Left cardiac atrium (tissue), 4 donors: Measurements from ENCODE around the gene RBM20. TPM values are rescaled to one million over a fixed set of nuclear protein-coding genes. Genes with fewer than 3 reads are reported as not detected.
"Not testable (repeated sequence)": the region's sequence is repeated elsewhere in the genome, so short reads cannot be mapped to it uniquely, and the experiment has no call there.

Experiments
- ATAC-seq, 2 donors: fragments of 200-7000 bp; cut with Tn5 transposase; one replicate each; pipeline ENCODE4 v1.9.1; 2020; ENCODE audit warnings: mild to moderate bottlenecking in 2 of 2, moderate library complexity in 2 of 2
- DNase-seq: peaks from one replicate; pipeline ENCODE4 v3.0.0-alpha.2; 2020
- intact Hi-C, 2 donors: fragments of 100-400 bp; cut with DNase I; formaldehyde crosslinking; loops; one replicate each; pipeline versions ENCODE4 v1.14.1 to v1.15.1; 2022 to 2023
- total RNA-seq, 2 donors: library from RNA; stranded (reverse); fragmentation: NEBNext Ultra II Directional; extraction: Animal tissue kit (Norgen Biotek cat#: 25700); gene quantifications; one replicate each; pipeline ENCODE4 v1.2.1, GENCODE V29; 2021
- donor health status: DM: no; HTN: yes; CAD: no.
- donor health status: DM: no; HTN: yes; CAD: no; lungs with severe emphysema.
- donor health status: DM: yes; HTN: yes; CAD: no.
- donor health status: Dilated cardiomyopathy.

The RBM20 gene
- total RNA-seq, 2 donors from 2014 or later: 37.2 to 44.1 TPM

DNA sequence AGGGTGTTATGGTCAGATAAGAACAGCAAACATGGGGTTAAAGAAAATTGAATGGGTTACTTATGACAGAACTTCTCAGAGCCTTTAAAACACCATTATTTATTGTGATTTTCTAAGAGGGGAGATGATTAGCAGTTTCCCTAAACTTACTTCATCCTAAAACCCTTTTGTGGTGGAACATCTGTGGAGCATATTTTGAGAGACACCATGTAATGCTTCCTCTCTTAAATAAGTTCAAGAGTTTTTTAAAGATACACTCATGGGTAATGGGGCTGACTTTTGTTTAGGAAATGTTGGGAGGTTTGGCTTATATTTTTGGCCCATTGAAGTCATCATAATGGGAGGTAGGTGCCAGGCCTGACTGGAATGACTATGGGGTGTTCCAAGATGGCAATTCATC lies 219.2 kb downstream of the RBM20 start:
- ATAC-seq (no peak), DNase-seq (no peak)
- intact Hi-C loops: no loop called here

DNA sequence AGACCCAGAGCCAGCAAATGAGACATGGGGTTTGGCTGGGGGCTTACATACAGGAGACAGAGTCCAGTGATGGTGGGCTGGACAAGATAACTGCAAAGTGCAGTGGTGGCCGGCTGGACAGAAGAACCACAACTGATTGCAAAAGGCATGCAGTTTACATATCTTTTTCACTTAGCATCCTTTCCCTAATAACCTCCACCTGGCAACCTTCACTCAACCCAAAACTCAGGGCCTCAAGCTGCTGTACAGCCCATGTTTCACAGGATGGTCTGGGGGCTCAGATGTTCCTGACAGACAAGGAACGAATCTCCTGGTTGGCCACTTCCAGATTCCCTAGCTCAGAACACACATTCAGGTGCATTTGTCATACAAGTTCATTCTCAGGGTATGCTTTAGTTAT lies 219.8 kb downstream of the RBM20 start:
- intact Hi-C loops: no loop called here
- no peak for DNase-seq
- ATAC-seq: no peak

DNA sequence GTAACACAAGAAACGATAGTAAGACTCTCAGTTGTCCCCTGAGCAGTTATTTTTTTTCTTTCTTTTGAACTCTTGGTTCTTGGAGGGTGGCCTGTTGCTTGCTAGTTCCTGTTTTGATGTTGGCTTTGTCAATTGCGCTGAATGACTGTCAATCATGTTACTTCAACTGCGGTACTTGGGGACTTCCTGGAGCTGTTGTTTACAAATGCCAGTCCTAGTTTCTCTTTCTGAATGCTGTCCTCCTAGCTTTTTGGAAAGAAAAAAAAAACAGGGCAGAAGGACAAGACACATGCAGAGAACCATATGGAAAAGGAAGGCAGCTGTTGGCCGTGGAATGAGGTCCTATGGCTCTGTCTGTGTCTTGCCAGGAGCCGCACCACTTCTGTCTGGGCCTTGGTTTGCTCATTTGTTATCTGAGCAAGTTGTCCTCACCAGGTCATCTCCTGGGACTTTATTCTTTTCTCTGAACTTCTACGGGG lies 220.6 kb downstream of the RBM20 start:
- DNase-seq (no peak), ATAC-seq (peak; percentile 31 to 46)
- intact Hi-C loops: no loop called here

DNA sequence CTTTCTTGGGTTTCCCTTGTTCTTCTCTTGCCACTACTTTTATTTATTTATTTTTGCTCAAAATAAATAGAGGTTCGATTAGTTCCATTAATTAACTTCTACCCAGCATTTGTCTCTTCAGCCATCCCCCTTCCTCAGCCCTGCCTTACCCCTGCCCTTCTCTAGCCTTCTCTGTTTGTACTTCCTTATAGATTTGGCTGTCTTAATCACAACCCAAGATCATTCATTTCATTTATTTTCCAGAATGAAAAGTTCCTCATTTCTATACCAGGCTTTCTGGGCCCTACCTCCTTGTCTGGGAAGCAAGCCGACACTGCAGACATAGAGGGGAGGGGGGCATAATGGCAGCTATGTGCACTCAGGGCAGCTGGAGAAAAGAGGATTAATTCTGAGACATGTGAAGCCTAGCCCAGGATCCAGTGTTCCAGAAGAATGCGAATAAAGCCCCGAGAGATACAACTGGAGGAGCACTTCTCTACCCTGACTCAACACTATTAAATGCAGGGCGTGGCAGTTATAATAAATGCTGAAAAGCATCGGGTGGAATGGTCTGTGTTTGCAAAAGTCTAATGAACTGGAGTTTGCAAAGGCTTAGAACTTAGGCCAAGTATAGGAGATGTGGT lies 221.2 kb downstream of the RBM20 start:
- intact Hi-C loops: no loop called here
- DNase-seq (no peak), ATAC-seq (peak; percentile 6 to 77)

DNA sequence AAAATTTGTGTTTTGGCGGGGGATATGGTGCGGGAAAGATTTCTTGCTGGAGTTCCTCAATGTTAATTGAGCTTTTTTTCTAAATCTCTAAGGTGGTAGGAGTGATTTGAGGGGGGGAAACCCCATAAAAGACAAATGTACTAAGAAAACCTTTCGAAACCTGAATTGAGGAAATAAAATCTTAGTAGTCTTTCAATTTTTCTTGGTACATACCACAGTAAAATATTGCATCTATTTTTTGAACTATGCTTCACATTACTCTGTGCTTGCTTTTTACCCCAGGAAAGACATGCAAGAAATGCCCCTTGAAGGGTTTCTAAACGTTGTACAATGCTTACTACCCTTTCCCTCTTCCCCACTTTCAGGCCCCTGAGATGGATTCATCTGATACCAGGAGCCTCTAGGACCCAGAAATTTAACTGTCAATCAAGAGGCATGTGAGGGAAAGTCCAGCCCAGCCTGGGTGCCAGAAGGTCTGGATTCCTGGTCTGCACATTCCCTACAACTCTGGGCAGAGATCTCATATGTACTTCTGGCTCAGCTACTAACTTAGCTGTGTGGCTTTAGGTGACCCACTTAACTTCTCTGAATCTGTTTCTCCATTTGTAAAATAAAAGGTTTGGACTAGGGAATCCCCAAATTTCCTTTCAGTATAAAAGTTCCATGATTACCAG lies 221.8 kb downstream of the RBM20 start:
- intact Hi-C loops: no loop called here
- DNase-seq: no peak
- ATAC-seq: no peak

DNA sequence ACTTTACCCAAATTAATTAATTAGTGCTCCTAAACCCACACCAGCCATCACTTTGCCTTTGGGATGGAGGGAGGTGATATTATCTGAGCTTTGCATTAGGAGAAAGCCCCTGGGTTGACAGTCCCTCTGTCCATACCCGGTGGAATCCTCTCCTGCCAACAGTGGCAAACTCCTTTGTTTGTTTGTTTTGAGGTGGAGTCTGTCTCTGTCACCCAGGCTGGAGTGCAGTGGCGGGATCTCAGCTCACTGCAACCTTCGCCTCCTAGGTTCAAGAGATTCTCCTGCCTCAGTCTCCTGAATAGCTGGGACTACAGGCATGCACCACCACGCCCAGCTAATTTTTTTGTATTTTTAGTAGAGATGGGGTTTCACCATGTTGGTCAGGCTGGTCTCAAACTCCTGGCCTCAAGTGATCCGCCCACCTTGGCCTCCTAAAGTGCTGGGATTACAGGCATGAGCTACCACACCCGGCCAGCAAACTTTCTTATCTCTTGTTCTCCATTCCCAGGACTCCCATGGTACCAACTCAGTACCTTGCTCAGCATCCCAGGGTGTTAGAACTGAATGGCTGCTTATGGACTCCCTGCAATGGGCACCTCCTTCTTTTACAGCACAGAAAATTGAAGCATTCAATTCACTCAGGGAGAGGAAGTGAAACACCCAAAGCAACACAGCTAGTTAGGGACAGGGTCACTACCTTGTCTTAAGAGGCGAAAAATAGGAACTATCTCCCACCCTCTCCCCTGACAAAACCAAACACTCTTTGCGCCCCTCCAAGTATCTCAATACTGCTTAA lies 223.1 kb downstream of the RBM20 start:
- DNase-seq, intact Hi-C loops, ATAC-seq: not testable (repeated sequence)

DNA sequence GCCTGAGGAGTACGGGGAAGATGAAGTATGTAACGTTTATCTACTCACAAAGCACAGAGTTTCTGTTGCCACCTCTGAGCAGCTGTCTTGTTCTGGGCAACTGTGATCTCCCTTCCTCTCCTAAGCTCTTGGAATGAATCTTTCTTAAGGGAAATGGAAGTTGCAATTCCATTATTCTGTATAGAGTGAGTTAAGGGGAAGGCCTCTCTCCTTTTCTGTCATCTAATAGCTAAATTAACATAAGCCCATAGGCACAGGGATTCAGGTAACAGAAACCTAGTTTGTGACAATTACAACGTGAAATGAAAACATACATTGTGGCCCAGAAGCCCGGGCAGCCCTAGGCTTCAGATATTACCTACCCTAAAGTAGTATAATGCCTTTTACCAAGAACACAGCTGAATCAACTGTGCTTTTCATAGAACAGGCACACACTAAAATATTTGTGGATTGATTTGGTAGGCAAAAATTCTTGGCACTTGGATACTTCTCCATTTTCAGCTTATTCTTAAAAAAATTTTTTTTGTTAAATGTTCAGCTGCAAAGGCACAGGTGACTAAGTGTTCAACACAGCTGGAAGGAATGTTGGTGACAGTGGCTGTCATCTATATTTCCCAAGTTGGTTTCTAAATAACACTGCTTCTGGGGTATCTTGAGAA lies 223.8 kb downstream of the RBM20 start:
- no peak for ATAC-seq
- intact Hi-C loops: no loop called here
- DNase-seq: no peak

DNA sequence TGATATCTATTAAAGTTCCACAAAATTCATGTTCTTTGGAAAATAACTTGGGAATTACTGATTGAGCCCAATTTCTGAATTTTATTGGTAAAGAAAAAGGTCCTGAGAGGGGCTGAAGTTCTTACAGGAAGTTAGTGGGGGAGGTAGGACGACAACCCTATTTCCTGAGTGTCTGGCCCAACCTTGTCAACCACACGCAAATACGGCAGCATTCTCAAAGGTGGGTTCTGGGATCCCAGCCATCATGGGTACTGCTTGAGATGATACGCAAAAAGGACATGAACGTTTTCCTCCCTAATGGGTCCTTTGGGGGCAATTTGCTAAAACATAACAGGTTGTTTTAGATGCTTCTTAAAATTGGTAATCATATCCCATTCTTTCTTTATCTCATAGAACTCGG lies 224.8 kb downstream of the RBM20 start:
- DNase-seq (no peak), ATAC-seq (no peak)
- intact Hi-C loops: no loop called here

DNA sequence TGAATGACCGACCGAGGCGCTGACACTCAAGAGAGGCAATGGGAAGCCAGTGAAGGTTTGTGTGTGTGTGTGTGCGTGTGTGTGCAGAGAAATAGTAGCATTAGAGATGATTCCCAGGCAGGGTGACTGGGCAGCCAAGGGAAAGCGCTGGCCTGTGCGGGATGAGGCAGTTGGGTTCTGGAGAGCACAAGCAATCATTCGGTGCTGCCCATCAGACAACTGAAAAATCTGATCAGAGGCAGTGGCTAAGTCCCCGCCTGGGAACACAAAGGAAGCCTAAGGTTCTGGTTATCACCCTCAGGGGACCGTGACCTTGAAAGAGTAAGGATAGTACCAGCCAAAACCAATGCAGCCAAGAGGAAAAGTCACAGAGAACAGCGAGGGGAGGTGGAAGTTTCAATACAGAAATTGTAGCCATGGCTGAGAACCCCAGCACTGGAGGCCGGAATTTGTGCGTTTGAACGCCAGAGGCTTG lies 226.7 kb downstream of the RBM20 start:
- intact Hi-C loops: loop anchor here (5.0 to 10.0 kb wide), 2 partner anchors 49 to 56 kb away; no protein-coding TSS in a partner anchor
- ATAC-seq: no peak
- peak; percentile 31 for DNase-seq

DNA sequence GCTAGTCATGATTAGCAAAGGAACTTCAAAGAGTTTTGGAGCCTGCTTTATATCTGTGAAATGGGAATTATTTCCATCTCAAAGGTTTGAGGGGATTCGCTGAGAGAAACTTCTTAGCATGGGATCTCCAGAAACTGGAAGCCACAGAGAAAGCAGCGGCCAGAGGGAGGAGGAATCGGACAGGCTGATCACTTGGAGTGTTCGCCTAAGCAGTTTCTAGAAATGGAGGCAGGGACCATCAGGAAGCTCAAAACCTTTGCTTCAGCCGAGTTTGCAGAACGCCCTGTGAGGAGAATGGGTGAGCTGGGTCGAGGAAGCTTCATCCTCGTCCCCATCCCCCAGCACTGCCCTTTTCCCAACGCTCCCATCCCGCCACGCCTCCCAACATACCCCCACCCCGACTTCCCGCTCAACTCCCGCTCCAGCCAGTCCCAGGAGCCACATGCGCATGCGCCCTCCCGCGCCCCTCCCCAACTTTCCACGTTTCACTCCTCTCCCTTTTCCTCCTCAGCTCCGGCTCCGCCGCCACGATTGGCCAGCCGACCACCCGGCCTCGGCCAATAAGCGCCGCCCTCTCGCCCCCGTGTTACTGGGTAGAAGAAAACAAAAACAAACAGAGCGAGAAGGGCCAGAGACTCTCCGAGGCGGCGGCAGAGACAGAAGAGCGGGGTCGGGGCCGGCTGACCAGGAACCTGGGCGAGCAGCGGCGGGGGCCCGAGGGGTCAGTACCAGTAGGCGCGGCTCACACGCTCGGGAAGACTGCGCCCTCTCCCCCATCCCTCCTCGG lies 227.4 kb downstream of the RBM20 start, which contains the start of gene PDCD4:
PDCD4 (plus strand) TSS at position 631 of the 787 bp plus-strand sequence. CDS start 4,100 bp downstream, outside the sequence.
- ATAC-seq: peak; percentile 95 to 97
- intact Hi-C loops: loop anchor here (5.0 to 10.0 kb wide), 2 partner anchors 49 to 57 kb away; no protein-coding TSS in a partner anchor
- DNase-seq: peak; percentile 100

DNA sequence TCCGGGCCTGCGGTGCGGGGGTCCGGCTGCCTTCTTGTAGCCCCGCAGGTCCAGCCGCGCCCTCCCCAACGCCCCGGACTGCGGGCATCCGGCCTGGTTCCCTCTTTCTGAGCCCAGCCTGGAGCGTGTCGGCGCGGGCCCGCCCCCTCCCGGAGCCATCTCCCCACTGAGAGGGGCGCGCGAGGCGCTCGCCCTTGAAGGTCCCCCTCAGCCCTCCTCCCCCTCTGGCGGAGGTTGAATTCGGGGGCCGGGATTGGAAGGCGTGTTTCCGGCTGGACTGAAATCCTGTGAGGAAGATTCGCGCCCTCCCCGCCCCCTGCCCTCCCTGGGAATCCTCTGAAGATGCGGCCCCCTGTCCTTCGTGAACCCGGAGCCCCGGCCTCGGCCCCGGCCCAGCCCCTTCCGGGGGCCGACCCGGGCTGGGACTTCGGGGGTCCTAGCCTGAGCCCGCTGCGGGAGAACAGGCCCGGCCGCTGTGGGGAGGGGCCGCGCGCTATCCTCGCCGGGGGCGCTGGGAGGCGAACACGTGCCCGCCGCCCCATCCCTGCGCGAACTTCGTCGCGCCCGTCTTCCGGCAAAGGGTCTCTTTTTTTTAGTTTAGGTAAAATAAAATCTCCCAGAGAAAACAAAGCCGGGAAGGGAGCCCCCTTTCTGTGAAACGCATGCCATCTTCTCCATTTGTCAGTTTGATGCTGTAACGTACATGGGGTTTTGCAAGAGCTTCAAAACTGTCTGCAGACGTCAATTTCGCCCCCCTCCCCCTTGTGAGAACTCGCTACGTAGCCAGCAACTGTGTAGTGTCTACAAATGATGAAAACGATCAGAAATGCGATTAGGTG lies 228.2 kb downstream of the RBM20 start:
- peak; percentile 80 to 83 for ATAC-seq
- peak; percentile 76 for DNase-seq
- intact Hi-C loops: loop anchor here (5.0 to 10.0 kb wide), 2 partner anchors 50 to 58 kb away; no protein-coding TSS in a partner anchor

DNA sequence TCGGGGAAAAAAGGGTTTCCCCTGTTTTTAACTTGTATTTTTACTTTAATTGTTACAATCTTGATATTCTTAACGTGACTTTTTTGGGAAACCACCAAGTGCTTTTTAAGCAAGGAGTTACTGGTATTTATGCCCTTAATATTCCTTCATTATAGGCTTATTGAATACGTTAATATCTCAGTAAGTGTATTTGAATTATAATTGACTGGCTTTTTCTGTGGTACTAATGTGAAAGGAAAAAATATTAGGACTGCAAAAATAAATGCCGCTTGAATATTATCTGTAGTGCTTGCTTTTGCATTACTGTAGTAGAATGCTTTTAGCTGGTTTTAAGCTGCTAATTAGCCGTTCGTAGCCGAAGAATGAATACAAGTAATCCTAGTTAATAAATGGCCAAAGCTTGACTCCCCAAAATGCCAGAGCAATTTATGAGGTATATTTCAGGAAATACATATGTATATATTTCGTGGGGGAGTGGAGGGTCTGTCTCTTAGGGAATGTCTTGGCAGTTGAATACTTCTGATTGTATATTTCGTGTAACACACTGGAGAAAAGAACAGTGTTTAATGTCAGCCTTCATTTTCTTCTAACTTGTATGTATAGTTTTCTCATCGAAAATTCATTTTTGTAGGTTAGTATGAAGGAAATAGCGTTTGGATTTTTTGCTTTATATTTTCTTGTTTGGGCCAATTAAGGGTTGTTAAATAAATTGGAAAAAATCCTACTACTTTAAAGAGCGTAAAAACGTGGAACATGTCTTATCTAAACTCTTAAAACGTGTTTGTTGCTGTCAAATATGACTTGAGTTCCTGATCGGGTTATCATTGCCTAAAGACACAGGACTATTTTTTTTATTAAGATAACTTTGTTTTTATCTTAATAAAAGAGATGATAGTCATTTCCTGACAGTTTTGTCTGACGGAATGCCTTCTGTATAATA lies 229.1 kb downstream of the RBM20 start:
- intact Hi-C loops: loop anchor here (5.0 to 10.0 kb wide), 2 partner anchors 51 to 58 kb away; no protein-coding TSS in a partner anchor
- no peak for DNase-seq
- no peak for ATAC-seq

DNA sequence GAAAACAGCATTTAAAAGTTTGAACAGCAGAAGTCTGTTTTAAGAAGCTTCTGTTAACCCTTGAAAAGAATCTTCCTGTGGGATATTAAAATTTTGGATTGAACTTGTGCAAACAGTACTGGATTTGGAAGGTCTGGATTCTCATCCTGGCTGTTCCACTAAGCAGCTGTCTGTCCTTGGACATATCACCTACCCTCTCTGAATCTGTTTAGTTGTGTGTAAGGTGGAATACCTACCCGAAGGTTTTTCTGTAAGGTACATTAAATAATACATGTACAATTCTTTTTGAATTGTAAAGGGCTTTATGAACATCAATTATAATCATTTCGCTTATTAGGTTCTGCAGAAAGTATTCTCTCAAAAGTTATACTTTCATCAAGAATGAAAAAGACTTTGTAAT lies 229.8 kb downstream of the RBM20 start:
- ATAC-seq: no peak
- DNase-seq: no peak
- intact Hi-C loops: loop anchor here (5.0 to 10.0 kb wide), 2 partner anchors 52 to 59 kb away; no protein-coding TSS in a partner anchor

DNA sequence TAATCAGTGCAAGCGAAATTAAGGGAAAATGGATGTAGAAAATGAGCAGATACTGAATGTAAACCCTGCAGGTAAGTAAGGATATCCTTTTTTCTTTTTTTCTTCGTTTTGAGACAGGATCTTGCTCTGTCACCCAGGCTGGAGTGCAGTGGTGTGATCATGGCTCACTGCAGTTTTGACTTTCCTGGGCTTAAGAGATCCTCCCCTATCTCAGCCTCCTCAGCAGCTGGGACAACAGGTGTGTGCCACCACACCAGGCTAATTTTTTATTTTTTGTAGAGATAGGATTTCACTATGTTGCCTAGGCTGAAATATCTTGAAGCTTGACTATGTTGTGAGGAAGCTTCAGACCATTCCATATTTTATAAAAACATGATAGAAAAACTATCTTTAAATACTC lies 231.9 kb downstream of the RBM20 start:
- ATAC-seq: no peak
- intact Hi-C loops: loop anchor here (5.0 to 10.0 kb wide), 2 partner anchors 61 to 119 kb away; no protein-coding TSS in a partner anchor

DNA sequence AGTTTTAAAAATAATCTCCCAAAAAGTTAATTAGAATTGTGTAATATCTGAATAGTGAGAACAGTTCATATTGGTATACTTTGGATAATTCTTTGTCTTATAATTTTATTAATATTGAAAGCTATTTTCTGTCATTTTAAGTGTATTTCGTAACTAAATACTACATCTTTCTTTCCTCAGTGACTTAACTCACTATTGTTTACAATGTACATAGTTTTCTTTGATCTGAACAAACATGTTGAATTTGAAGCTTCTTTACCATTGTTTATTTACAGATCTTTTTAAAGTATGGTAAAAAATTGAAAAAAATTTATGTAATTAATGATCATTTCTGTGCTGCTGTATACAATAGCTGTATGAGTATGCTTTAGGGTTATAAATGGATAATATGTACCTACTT lies 232.7 kb downstream of the RBM20 start:
- no peak for DNase-seq
- intact Hi-C loops: loop anchor here (5.0 to 10.0 kb wide), 2 partner anchors 62 to 119 kb away; no protein-coding TSS in a partner anchor
- no peak for ATAC-seq

More for the DNA sequence above, 231.9 kb downstream of the RBM20 start:
- no peak for DNase-seq

DNA sequence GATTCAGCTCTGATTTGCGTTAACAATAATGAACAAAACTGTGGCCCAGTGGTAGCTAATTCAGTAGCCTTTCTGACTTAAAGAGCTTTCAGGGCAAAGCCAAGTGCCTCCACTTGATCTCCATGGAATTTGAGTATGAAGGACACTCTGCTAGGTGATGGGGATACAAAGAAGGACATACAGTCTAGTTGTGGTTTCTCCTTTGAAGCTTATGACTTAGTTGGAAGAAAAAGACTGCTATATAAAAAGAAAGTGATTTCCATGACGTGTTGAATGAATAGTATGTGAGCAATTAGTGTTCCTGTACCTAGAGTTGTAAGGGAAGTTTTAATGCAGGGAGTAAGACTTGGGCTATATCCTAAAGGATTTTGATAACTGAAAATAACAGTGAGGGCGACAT lies 235.9 kb downstream of the RBM20 start:
- DNase-seq (no peak), ATAC-seq (peak; percentile 38 to 46)
- intact Hi-C loops: no loop called here
